LNCaP clone FGC (cell line): ENCODE measurements around the gene H6PD.

Experiments used
- DNase-seq: peaks from one replicate; pipeline ENCODE4 v3.0.0-alpha.2; 2011; ENCODE audit warnings: low read depth
- H3K4me3 ChIP-seq: 2 replicates; pipeline ENCODE4 v1.5.1; 2011; ENCODE audit warnings: mild to moderate bottlenecking, low read depth, low read length, control low read depth
- CTCF ChIP-seq: IDR thresholded peaks from 2 replicates; pipeline ENCODE4 v1.5.1; 2012; ENCODE audit warnings: mild to moderate bottlenecking; ENCODE audit not compliant: control insufficient read depth, insufficient read depth; ENCODE audit errors: extremely low read depth

H6PD gene

GRCh38 chr1:9265968-9266367, 31.4 kb downstream of the H6PD start:
- H3K4me3 ChIP-seq, result no peak overlapping the region
- DNase-seq, result no peak
- no peak for TF ChIP-seq CTCF

- H3K4me3 ChIP-seq, result no peak overlapping the region
- no peak for DNase-seq
- TF ChIP-seq CTCF, result no peak
Measured at GRCh38 chr1:9267352-9267686, 32.7 kb downstream of the H6PD start.

GRCh38 chr1:9267827-9268581, 33.4 kb downstream of the H6PD start:
- DNase-seq, result no peak
- H3K4me3 ChIP-seq, result no peak overlapping the region
- no peak for TF ChIP-seq CTCF

- peak; percentile 26 for TF ChIP-seq CTCF
- DNase-seq, result no peak
Measured at GRCh38 chr1:9269078-9269501, 34.5 kb downstream of the H6PD start.

GRCh38 chr1:9269721-9270120, 35.1 kb downstream of the H6PD start:
- no peak for DNase-seq
- TF ChIP-seq CTCF, result no peak
- H3K4me3 ChIP-seq, result no peak overlapping the region

More at GRCh38 chr1:9269078-9269501, 34.5 kb downstream of the H6PD start:
- H3K4me3 ChIP-seq, result no peak overlapping the region

GRCh38 chr1:9270290-9270883, 35.8 kb downstream of the H6PD start:
- no peak for DNase-seq

More at GRCh38 chr1:9270290-9270883, 35.8 kb downstream of the H6PD start:
- H3K4me3 ChIP-seq, result no peak overlapping the region
- no peak for TF ChIP-seq CTCF
